ENCODE results near the gene STARD13. TPM values are rescaled to one million over a fixed set of nuclear protein-coding genes. Genes with fewer than 3 reads are reported as not detected.

Gene STARD13
- total RNA-seq, 1 experiment from 2014 or later = 19.2 TPM

DNA sequence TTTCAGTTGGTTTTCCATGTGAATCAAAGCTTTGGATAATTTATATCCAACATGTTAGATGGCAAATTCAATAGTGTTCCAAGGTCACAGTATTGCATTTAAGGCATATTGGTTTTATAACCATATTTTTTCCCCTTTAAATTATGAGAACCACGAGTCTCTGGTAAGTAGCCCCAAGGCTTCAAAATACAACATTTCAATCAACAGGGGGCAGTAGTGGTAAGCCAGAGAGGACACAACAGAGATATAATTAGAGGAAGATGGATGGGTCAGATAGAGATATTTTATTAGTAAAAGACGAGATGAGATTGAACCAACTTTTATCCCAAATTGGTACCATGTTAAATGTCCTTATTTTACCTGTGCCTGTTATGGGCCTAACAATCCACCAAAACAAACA, 216.2 kb downstream of the STARD13 start:
- no peak overlapping the region for H3K4me3 ChIP-seq
- no peak for DNase-seq
- H3K27me3 ChIP-seq = no peaks in the 10 kb centered on the region
- no peaks in the 10 kb centered on the region for H3K9me3 ChIP-seq
- H3K36me3 ChIP-seq = no peaks in the 10 kb centered on the region

GRCh38 chr13:33066329-33066728, 219.2 kb downstream of the STARD13 start:
- Histone ChIP-seq H3K27me3 (no peaks in the 10 kb centered on the region), H3K36me3 (no peaks in the 10 kb centered on the region), H3K4me3 (no peak overlapping the region), H3K9me3 (no peaks in the 10 kb centered on the region)
- no peak for DNase-seq

DNA sequence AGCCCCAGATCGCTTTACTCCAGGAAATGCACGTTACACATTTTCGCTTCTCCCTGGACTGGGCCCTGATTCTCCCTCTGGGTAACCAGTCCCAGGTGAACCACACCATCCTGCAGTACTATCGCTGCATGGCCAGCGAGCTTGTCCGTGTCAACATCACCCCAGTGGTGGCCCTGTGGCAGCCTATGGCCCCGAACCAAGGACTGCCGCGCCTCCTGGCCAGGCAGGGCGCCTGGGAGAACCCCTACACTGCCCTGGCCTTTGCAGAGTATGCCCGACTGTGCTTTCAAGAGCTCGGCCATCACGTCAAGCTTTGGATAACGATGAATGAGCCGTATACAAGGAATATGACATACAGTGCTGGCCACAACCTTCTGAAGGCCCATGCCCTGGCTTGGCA, 224.7 kb downstream of the STARD13 start:
- no peaks in the 10 kb centered on the region for H3K9me3 ChIP-seq
- no peak for DNase-seq
- no peaks in the 10 kb centered on the region for H3K36me3 ChIP-seq
- H3K27me3 ChIP-seq = no peaks in the 10 kb centered on the region
- H3K4me3 ChIP-seq = no peak overlapping the region

GRCh38 chr13:33058776-33059327, 226.7 kb downstream of the STARD13 start:
- no peak for DNase-seq
- H3K4me3 ChIP-seq = no peak overlapping the region
- H3K36me3 ChIP-seq = no peaks in the 10 kb centered on the region
- H3K9me3 ChIP-seq = no peaks in the 10 kb centered on the region; the same call in 1 of the 2 replicates
- no peaks in the 10 kb centered on the region for H3K27me3 ChIP-seq

DNA sequence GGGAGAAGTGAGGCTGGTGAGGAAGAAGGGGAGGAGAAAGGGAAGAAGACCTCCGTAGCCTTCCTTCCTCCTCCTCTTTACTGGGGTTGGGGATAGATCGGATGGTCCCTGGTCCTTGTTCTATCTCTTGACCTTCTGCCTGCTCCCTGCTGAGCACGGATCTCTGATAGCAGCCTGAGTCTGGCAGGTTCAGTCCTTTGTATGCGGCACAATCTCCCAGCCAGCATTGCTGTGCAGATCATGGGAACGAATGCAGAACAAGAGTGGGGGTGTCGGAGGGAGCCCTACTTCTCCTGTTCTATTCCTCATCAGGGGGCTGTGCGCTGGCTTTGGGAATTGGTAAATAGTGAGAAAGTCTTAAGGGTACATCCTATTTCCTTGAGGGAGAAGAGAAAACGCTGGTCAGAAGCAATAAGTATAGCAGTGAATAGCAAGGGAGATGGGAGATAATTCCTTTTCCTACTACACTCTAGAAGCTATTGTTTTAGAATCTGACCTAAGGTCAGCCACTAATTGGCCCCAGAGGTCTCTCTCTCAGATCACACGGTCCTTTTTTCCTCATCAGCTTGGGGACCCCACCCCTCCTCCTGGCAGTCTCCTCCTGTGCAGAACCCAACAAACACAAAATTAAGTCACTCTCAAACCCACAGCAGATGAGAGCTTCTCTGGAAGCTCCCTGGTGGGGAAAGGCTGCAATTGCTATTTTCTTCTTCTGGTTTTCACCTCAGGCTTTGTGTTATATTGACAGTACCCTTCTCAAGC, 228.4 kb downstream of the STARD13 start:
- DNase-seq = no peak
- H3K9me3 ChIP-seq = no peaks in the 10 kb centered on the region; the same call in 1 of the 2 replicates
- H3K4me3 ChIP-seq = no peak overlapping the region
- no peaks in the 10 kb centered on the region for H3K36me3 ChIP-seq
- no peaks in the 10 kb centered on the region for H3K27me3 ChIP-seq

GRCh38 chr13:33053397-33054066, 232.0 kb downstream of the STARD13 start:
- Histone ChIP-seq H3K9me3 (no peaks in the 10 kb centered on the region; the same call in 1 of the 2 replicates), H3K4me3 (no peak overlapping the region), H3K36me3 (no peaks in the 10 kb centered on the region), H3K27me3 (no peaks in the 10 kb centered on the region)
- DNase-seq = peak; percentile 33
